ENCODE results near the gene C1QTNF6.
"Not testable (repeated sequence)": the region's sequence is repeated elsewhere in the genome, so short reads cannot be mapped to it uniquely, and the experiment has no call there.

The C1QTNF6 gene

GRCh38 chr22:37206118-37206840 lies 18.2 kb upstream of the C1QTNF6 start:
- no peak for DNase-seq (ENCODE audit: low read depth)
- H3K4me3 ChIP-seq (ENCODE audit: low read depth, low read length) = no peak overlapping the region
- TF ChIP-seq, protein P1, sequence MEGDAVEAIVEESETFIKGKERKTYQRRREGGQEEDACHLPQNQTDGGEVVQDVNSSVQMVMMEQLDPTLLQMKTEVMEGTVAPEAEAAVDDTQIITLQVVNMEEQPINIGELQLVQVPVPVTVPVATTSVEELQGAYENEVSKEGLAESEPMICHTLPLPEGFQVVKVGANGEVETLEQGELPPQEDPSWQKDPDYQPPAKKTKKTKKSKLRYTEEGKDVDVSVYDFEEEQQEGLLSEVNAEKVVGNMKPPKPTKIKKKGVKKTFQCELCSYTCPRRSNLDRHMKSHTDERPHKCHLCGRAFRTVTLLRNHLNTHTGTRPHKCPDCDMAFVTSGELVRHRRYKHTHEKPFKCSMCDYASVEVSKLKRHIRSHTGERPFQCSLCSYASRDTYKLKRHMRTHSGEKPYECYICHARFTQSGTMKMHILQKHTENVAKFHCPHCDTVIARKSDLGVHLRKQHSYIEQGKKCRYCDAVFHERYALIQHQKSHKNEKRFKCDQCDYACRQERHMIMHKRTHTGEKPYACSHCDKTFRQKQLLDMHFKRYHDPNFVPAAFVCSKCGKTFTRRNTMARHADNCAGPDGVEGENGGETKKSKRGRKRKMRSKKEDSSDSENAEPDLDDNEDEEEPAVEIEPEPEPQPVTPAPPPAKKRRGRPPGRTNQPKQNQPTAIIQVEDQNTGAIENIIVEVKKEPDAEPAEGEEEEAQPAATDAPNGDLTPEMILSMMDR (IDR thresholded peaks at IDR 0.05; ENCODE audit: control insufficient read depth, extremely low read depth, insufficient read depth) = no peak

DNA sequence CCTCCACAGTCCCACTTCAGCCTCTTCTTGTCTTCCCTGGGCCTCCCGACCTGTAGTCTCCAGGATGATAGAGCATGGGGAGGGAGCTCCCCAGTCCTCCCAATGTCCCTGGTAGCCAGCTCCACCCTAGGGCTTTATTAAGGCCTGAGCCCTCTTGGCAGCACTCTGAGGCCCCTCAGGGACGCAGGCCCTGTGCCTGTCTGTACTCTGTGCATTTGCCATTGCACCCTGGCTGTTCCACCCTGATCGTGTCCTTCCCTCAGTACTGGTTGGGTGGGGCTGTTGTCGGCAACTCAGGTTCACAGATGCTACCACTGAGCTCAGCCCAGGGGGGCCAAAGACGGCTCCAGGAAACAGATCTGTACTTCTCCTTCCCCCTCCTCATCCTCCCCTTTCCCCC lies 17.0 kb upstream of the C1QTNF6 start:
- no peak overlapping the region for H3K4me3 ChIP-seq (ENCODE audit: low read depth, low read length)
- no peak for DNase-seq (ENCODE audit: low read depth)
- TF ChIP-seq, protein P1 (IDR thresholded peaks at IDR 0.05; ENCODE audit: control insufficient read depth, extremely low read depth, insufficient read depth) = no peak

GRCh38 chr22:37204045-37204655 lies 16.1 kb upstream of the C1QTNF6 start:
- no peak for DNase-seq (ENCODE audit: low read depth)
- TF ChIP-seq, protein P1 (IDR thresholded peaks at IDR 0.05; ENCODE audit: control insufficient read depth, extremely low read depth, insufficient read depth) = no peak
- H3K4me3 ChIP-seq (ENCODE audit: low read depth, low read length) = no peak overlapping the region

DNA sequence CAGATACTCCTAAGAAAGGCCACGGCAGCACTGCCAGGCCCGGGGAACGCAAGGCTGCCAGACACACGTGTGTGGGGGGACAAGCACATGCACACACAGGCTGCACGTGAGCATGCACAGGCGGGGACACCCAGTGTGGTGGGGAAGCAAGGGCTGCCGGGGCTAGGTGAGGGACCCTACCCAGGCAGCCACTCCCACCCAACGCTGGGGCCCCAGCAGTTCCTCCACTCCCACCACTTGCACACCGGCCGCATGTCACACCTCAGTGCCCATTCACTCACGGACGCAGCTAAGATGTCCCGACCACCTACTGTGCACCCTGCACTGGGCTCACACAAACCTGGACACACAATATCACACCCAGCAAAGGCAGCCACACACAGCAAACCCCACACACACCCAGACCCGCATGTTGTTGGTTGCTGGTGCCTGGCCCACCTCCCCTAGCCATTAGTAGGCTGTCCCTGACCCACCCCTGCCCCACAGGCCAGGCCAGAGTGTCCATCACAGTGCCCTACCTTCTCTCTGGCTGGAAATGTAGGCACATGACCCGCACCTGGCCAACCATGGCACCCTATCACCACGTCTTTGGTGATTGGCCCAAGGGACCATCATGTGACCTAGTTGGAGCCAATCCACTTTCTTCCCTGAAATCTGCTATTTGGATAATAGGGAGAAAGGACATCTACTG lies 15.5 kb upstream of the C1QTNF6 start:
- no peak overlapping the region for H3K4me3 ChIP-seq (ENCODE audit: low read depth, low read length)
- TF ChIP-seq, protein P1 (IDR thresholded peaks at IDR 0.05; ENCODE audit: control insufficient read depth, extremely low read depth, insufficient read depth) = no peak
- no peak for DNase-seq (ENCODE audit: low read depth)

- TF ChIP-seq, protein P1 (IDR thresholded peaks at IDR 0.05; ENCODE audit: control insufficient read depth, extremely low read depth, insufficient read depth) = no peak
- no peak for DNase-seq (ENCODE audit: low read depth)
- no peak overlapping the region for H3K4me3 ChIP-seq (ENCODE audit: low read depth, low read length)
Measured at GRCh38 chr22:37202716-37203115, 14.7 kb upstream of the C1QTNF6 start.

DNA sequence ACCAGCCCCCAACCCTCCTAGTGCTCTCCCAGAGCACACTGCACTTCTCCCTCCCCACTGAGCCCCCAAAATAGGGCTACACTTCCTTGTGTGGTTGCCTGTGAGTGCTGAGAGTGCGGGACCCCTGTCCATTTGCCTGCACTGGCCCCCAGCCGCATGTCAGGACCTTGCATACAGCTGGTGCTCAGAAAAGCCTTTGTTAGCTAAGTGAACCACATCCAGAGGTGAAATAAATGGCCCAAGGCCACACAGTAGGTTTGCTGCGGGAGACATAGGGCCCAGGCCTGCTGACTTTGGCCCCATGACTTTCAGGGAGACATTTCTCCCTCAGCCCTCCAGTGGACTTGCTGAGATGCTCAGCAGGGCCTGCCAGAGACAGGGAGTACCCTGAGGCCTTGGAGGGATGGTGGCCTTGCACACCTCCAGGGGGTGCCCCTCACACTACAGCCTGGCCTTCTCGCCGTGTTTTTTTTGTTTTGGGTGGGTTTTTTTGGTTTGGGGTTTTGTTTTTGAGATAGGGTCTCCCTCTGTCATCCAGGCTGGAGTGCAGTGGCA lies 14.0 kb upstream of the C1QTNF6 start:
- DNase-seq (ENCODE audit: low read depth) = no peak
- H3K4me3 ChIP-seq (ENCODE audit: low read depth, low read length) = no peak overlapping the region
- TF ChIP-seq, protein P1 (IDR thresholded peaks at IDR 0.05; ENCODE audit: control insufficient read depth, extremely low read depth, insufficient read depth) = no peak

DNA sequence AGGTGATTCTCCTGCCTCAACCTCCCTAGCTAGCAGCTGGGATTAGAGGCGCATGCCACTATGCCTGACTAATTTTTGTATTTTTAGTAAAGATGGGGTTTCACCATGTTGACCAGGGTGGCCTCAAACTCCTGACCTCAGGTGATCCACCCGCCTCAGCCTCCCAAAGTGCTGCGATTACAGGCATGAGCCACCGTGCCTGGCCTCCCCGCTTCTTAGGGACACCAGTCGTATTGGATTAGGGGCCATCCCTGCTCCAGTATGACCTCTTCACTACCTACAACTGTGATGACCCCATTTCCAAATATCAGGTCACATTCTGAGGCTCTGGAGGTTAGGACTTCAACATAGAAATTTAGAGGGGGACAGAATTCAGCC lies 13.4 kb upstream of the C1QTNF6 start:
- DNase-seq (ENCODE audit: low read depth) = not testable (repeated sequence)

More for the DNA sequence above, 13.4 kb upstream of the C1QTNF6 start:
- not testable (repeated sequence) for H3K4me3 ChIP-seq (ENCODE audit: low read depth, low read length)

All from LNCaP clone FGC (cell line).